H9 (cell line): ENCODE measurements around the gene GXYLT1. TPM values are rescaled to one million over a fixed set of nuclear protein-coding genes. Genes with fewer than 3 reads are reported as not detected.

Source experiments
- DNase-seq: peaks from one replicate; pipeline ENCODE4 v3.0.0-alpha.2; 2017
- H2AFZ ChIP-seq: one replicate; pipeline ENCODE4 v1.6.1; 2013; ENCODE audit warnings: mild to moderate bottlenecking, low read length, control low read depth, moderate library complexity
- H2AK5ac ChIP-seq: 2 replicates; pipeline ENCODE4 v1.6.1; 2013; ENCODE audit warnings: low read length, control low read depth, mixed read lengths; ENCODE audit not compliant: insufficient read length
- H2BK120ac ChIP-seq: one replicate; pipeline ENCODE4 v1.6.1; 2013; ENCODE audit warnings: low read depth, mild to moderate bottlenecking, low read length, control low read depth, inconsistent platforms; ENCODE audit not compliant: poor library complexity, severe bottlenecking
- H2BK12ac ChIP-seq: 2 replicates; pipeline ENCODE4 v1.6.1; 2013; ENCODE audit warnings: low read length, control low read depth, mixed read lengths, low read depth; ENCODE audit not compliant: insufficient read length
- H2BK15ac ChIP-seq: 2 replicates; pipeline ENCODE4 v1.6.1; 2013; ENCODE audit warnings: low read depth, low read length, control low read depth
- H2BK20ac ChIP-seq: one replicate; pipeline ENCODE4 v1.6.1; 2013; ENCODE audit warnings: low read depth, mild to moderate bottlenecking, low read length, control low read depth, inconsistent platforms; ENCODE audit not compliant: poor library complexity, severe bottlenecking
- H2BK5ac ChIP-seq: 2 replicates; pipeline ENCODE4 v1.6.1; 2013; ENCODE audit warnings: low read length, control low read depth, mixed read lengths; ENCODE audit not compliant: insufficient read length
- H3K14ac ChIP-seq: 2 replicates; pipeline ENCODE4 v1.6.1; 2013; ENCODE audit warnings: low read length, control low read depth; ENCODE audit not compliant: insufficient read depth
- H3K18ac ChIP-seq: 2 replicates; pipeline ENCODE4 v1.6.1; 2013; ENCODE audit warnings: low read depth, mild to moderate bottlenecking, mixed read lengths, low read length, control low read depth; ENCODE audit not compliant: insufficient read length
- H3K23ac ChIP-seq: 2 replicates; pipeline ENCODE4 v1.6.1; 2013; ENCODE audit warnings: low read length, control low read depth, mixed read lengths, low read depth; ENCODE audit not compliant: insufficient read length
- H3K23me2 ChIP-seq: 2 replicates; pipeline ENCODE4 v1.6.1; 2013; ENCODE audit warnings: low read depth, mild to moderate bottlenecking, mixed read lengths, low read length, control low read depth; ENCODE audit not compliant: insufficient read length, poor library complexity, severe bottlenecking
- H3K27ac ChIP-seq: 2 replicates; pipeline ENCODE4 v1.5.1; 2013; ENCODE audit warnings: low read length, control low read depth, mixed read lengths, low read depth; ENCODE audit not compliant: insufficient read length
- H3K27me3 ChIP-seq: 2 replicates; pipeline ENCODE4 v1.6.1; 2013; ENCODE audit warnings: low read length, control low read depth, inconsistent platforms; ENCODE audit not compliant: insufficient read depth
- H3K4ac ChIP-seq: 2 replicates; pipeline ENCODE4 v1.6.1; 2013; ENCODE audit warnings: low read depth, mild to moderate bottlenecking, control low read depth, inconsistent platforms, low read length, moderate library complexity
- H3K4me1 ChIP-seq: 2 replicates; pipeline ENCODE4 v1.6.1; 2013; ENCODE audit warnings: low read length, control low read depth, inconsistent platforms; ENCODE audit not compliant: insufficient read depth
- H3K4me2 ChIP-seq: 2 replicates; pipeline ENCODE4 v1.6.1; 2013; ENCODE audit warnings: low read length, control low read depth, mixed read lengths; ENCODE audit not compliant: insufficient read length, insufficient read depth
- H3K56ac ChIP-seq: 2 replicates; pipeline ENCODE4 v1.6.1; 2013; ENCODE audit warnings: low read depth, mild to moderate bottlenecking, mixed read lengths, low read length, control low read depth; ENCODE audit not compliant: insufficient read length
- H3K79me1 ChIP-seq: 2 replicates; pipeline ENCODE4 v1.6.1; 2013; ENCODE audit warnings: low read depth, mild to moderate bottlenecking, moderate library complexity, low read length, control low read depth, inconsistent platforms; ENCODE audit not compliant: insufficient read depth, poor library complexity, severe bottlenecking
- H3K79me2 ChIP-seq: 2 replicates; pipeline ENCODE4 v1.6.1; 2013; ENCODE audit warnings: low read length, control low read depth, inconsistent platforms; ENCODE audit not compliant: insufficient read depth
- H3K9ac ChIP-seq: 2 replicates; pipeline ENCODE4 v1.6.1; 2013; ENCODE audit warnings: low read length, control low read depth, mixed read lengths; ENCODE audit not compliant: insufficient read length; ENCODE audit errors: extremely low read depth
- H3K9me3 ChIP-seq: one replicate; pipeline ENCODE4 v1.6.1; 2013; ENCODE audit warnings: low read depth, low read length, inconsistent platforms; ENCODE audit not compliant: control insufficient read depth
- H3T11ph ChIP-seq: one replicate; pipeline ENCODE4 v1.6.1; 2013; ENCODE audit warnings: mild to moderate bottlenecking, low read length, control low read depth, inconsistent platforms
- H4K20me1 ChIP-seq: one replicate; pipeline ENCODE4 v1.6.1; 2013; ENCODE audit not compliant: control insufficient read depth, insufficient read length, insufficient read depth
- H4K5ac ChIP-seq: 2 replicates; pipeline ENCODE4 v1.6.1; 2013; ENCODE audit warnings: low read depth, mild to moderate bottlenecking, mixed read lengths, low read length, control low read depth; ENCODE audit not compliant: insufficient read length
- H4K8ac ChIP-seq: replicated peaks from 2 replicates; pipeline ENCODE4 v1.6.1; 2013; ENCODE audit warnings: low read length, control low read depth, mixed read lengths, low read depth; ENCODE audit not compliant: insufficient read length
- H4K91ac ChIP-seq: 2 replicates; pipeline ENCODE4 v1.6.1; 2013; ENCODE audit warnings: low read depth, mild to moderate bottlenecking, moderate library complexity, mixed read lengths, low read length, control low read depth; ENCODE audit not compliant: insufficient read length
- H3K27ac Mint-ChIP-seq, 3 experiments: 2 replicates in 2 of 3; 3 replicates in 1 of 3; pipeline ENCODE4 v1.8.0; 2020 to 2021; ENCODE audit warnings: mixed read lengths in 3 of 3, mild to moderate bottlenecking in 1 of 3, moderate library complexity in 1 of 3
- H3K27me3 Mint-ChIP-seq: 2 replicates; pipeline ENCODE4 v1.8.0; 2021; ENCODE audit warnings: low read depth, mild to moderate bottlenecking, moderate library complexity, mixed read lengths
- H3K36me3 Mint-ChIP-seq, 3 experiments: 2 replicates in 2 of 3; 3 replicates in 1 of 3; pipeline ENCODE4 v1.8.0; 2020 to 2021; ENCODE audit warnings: low read depth in 3 of 3, mixed read lengths in 3 of 3; ENCODE audit not compliant: insufficient read depth in 1 of 3
- H3K4me1 Mint-ChIP-seq, 2 experiments: 2 replicates each; pipeline ENCODE4 v1.8.0; 2020; ENCODE audit warnings: mixed read lengths in 2 of 2
- H3K4me3 Mint-ChIP-seq, 2 experiments: 2 replicates in 1 of 2; 3 replicates in 1 of 2; pipeline ENCODE4 v1.8.0; 2020 to 2021; ENCODE audit warnings: mild to moderate bottlenecking in 2 of 2, mixed read lengths in 2 of 2, moderate library complexity in 1 of 2
- H3K9me3 Mint-ChIP-seq, 2 experiments: 2 replicates in 1 of 2; 3 replicates in 1 of 2; pipeline ENCODE4 v1.8.0; 2020; ENCODE audit warnings: mild to moderate bottlenecking in 2 of 2, mixed read lengths in 2 of 2, moderate library complexity in 1 of 2
- whole genome bisulfite sequencing: extraction: QIAGEN DNeasy Blood & Tissue Kit; methylation state at CpG from one replicate; pipeline ENCODE4 v1.1.7; 2013; ENCODE audit warnings: missing lambda C conversion rate, low lambda C conversion rate, mixed read lengths; ENCODE audit not compliant: insufficient read length; ENCODE audit errors: extremely low coverage; 5-methylcytosine and 5-hydroxymethylcytosine counted together
- long read RNA-seq: library from polyadenylated mRNA; unstranded; transcript quantifications from one replicate; pipeline ENCODE4 v2.0.0, GENCODE V29; 2020
- total RNA-seq: library from RNA; stranded (reverse); gene quantifications from 2 replicates; pipeline ENCODE4 v1.2.1, GENCODE V29; 2021
- TF ChIP-seq, protein P1 (sequence below): fragments of 200-600 bp; sonication (generic); conservative IDR thresholded peaks from 3 replicates; pipeline ENCODE4 v1.8.0; 2021; ENCODE audit warnings: antibody characterized with exemption, mild to moderate bottlenecking

GXYLT1 gene, protein sequence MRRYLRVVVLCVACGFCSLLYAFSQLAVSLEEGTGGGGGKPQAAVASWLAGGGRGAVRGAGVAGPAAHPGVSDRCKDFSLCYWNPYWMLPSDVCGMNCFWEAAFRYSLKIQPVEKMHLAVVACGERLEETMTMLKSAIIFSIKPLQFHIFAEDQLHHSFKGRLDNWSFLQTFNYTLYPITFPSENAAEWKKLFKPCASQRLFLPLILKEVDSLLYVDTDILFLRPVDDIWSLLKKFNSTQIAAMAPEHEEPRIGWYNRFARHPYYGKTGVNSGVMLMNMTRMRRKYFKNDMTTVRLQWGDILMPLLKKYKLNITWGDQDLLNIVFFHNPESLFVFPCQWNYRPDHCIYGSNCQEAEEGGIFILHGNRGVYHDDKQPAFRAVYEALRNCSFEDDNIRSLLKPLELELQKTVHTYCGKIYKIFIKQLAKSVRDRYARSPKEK
- 13.9 and 14.5 TPM in 2 replicates for total RNA-seq
- long read RNA-seq, full-length matches to known transcripts, result 3 of 11 reads
- long read RNA-seq, partial matches to known transcripts, result 2 of 11 reads
- long read RNA-seq, other reads (novel, unspliced or antisense), result 6 of 11 reads

DNA sequence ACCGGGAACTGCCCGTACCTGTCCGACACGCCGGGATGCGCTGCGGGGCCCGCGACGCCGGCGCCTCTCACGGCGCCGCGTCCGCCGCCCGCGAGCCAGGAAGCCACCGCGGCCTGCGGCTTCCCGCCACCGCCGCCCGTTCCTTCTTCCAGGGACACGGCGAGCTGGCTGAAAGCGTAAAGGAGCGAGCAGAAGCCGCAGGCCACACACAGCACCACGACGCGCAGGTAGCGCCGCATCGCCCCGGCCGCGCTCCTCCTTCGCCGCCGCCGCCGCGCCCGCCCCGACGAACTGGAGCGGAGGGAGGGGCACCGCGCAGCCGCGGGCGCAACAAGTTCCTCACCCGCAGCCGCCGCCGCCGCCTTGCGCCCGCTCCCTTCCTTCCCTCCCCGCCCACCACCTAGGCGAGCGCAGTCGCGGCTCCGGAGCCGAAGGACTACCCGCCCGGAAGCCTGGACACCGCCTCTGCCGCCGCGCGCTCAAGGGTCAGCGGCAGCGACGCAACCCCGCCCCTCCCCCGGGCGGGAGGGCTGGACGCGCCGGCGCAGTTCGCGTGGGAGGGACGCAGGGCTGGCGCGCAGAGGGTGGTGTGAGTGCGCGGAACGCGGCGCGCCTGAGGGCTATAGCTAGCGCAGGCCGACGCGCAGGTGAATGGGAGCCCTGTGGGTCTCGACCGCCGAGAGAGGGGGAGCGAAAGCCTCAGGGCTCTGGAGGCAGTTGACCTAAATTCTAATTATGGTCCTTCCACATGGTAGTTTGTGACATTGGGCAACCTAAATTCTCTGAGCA is at the start of gene GXYLT1:
GXYLT1 (minus strand) TSS at position 467 of the 789 bp plus-strand sequence; CDS start at position 239, 228 bp downstream.
- H3K4me2 ChIP-seq, result peak within 1 kb of the TSS; percentile 93
- H3K36me3 Mint-ChIP-seq, result no peaks in the 10 kb centered on the region
- H3K4me1 ChIP-seq, result peaks cover 4% of the 10 kb centered on the region; the same call in 1 of the 2 replicates
- no peak within 1 kb of the TSS for H3K27ac ChIP-seq
- no peak within 1 kb of the TSS for H4K91ac ChIP-seq
- H3K9ac ChIP-seq, result peak within 1 kb of the TSS; percentile 49
- H3K4ac ChIP-seq, result no peak within 1 kb of the TSS
- H3K79me2 ChIP-seq, result peaks cover 5% of the 10 kb centered on the region; the same call in 1 of the 2 replicates
- H3K4me1 Mint-ChIP-seq, result peaks cover 26 to 28% of the 10 kb centered on the region in 2 experiments
- no peaks in the 10 kb centered on the region for H3K9me3 ChIP-seq
- no peak within 1 kb of the TSS for H2BK120ac ChIP-seq
- H4K5ac ChIP-seq, result no peak within 1 kb of the TSS
- H2BK20ac ChIP-seq, result no peak within 1 kb of the TSS
- TF ChIP-seq, protein P1, sequence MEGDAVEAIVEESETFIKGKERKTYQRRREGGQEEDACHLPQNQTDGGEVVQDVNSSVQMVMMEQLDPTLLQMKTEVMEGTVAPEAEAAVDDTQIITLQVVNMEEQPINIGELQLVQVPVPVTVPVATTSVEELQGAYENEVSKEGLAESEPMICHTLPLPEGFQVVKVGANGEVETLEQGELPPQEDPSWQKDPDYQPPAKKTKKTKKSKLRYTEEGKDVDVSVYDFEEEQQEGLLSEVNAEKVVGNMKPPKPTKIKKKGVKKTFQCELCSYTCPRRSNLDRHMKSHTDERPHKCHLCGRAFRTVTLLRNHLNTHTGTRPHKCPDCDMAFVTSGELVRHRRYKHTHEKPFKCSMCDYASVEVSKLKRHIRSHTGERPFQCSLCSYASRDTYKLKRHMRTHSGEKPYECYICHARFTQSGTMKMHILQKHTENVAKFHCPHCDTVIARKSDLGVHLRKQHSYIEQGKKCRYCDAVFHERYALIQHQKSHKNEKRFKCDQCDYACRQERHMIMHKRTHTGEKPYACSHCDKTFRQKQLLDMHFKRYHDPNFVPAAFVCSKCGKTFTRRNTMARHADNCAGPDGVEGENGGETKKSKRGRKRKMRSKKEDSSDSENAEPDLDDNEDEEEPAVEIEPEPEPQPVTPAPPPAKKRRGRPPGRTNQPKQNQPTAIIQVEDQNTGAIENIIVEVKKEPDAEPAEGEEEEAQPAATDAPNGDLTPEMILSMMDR, result no peak
- H4K8ac ChIP-seq, result no peak within 1 kb of the TSS
- no peak within 1 kb of the TSS for H2AFZ ChIP-seq
- no peak within 1 kb of the TSS for H2AK5ac ChIP-seq
- WGBS, result no CpG with 5 or more reads among the region's 106 CpGs
- H3K27me3 Mint-ChIP-seq, result peaks cover 22% of the 10 kb centered on the region
- H3K27me3 ChIP-seq, result no peaks in the 10 kb centered on the region
- H3K9me3 Mint-ChIP-seq, result no peaks in the 10 kb centered on the region
- H2BK12ac ChIP-seq, result no peak within 1 kb of the TSS
- no peak within 1 kb of the TSS for H3T11ph ChIP-seq
- no peak within 1 kb of the TSS for H2BK5ac ChIP-seq
- peak within 1 kb of the TSS; percentile 86 to 94 for H3K4me3 Mint-ChIP-seq
- peak within 1 kb of the TSS; percentile 22 to 69 (median 28); a peak in 5 of 7 replicates for H3K27ac Mint-ChIP-seq
- DNase-seq, result peak; percentile 92
- peak within 1 kb of the TSS; percentile 46 for H3K18ac ChIP-seq
- no peak within 1 kb of the TSS for H3K56ac ChIP-seq
- peak within 1 kb of the TSS; percentile 92 for H3K14ac ChIP-seq
- no peak within 1 kb of the TSS for H3K23ac ChIP-seq
- peaks cover 4% of the 10 kb centered on the region for H3K79me1 ChIP-seq
- no peak within 1 kb of the TSS; the same call in 1 of the 2 replicates for H2BK15ac ChIP-seq
- peaks cover 12% of the 10 kb centered on the region for H3K23me2 ChIP-seq
- no peaks in the 10 kb centered on the region for H4K20me1 ChIP-seq
